Suprapubic skin (tissue), 4 donors: Measurements from ENCODE around the gene CNN2.

Source experiments
- CTCF ChIP-seq, 2 donors: fragments of 200-600 bp in 1 of 2; fragments of 450-650 bp in 1 of 2; sonication (generic) in 1 of 2; IDR thresholded peaks; one replicate each; pipeline ENCODE4 v1.5.1; 2016 to 2019; ENCODE audit warnings: antibody characterized with exemption in 2 of 2, mild to moderate bottlenecking in 1 of 2, moderate library complexity in 1 of 2
- EP300 ChIP-seq: sonication (generic); formaldehyde crosslinking; IDR thresholded peaks from one replicate; pipeline ENCODE4 v1.6.1; 2017; ENCODE audit warnings: antibody characterized with exemption
- POLR2AphosphoS5 ChIP-seq, 3 donors: sonication (generic); formaldehyde crosslinking; IDR thresholded peaks; one replicate each; pipeline ENCODE4 v1.6.1; 2017; ENCODE audit warnings: antibody characterized with exemption in 3 of 3

GRCh38 chr19:1054102-1055027 is 28.0 kb downstream of the CNN2 start:
- TF ChIP-seq POLR2AphosphoS5 (IDR thresholded peaks at IDR 0.05) (no peak), CTCF (IDR thresholded peaks at IDR 0.05) (no peak), EP300 (no peak)
